Chondrocyte (in vitro differentiated cells): ENCODE measurements around the gene KTN1. TPM values are rescaled to one million over a fixed set of nuclear protein-coding genes. Genes with fewer than 3 reads are reported as not detected.

Source experiments
- DNase-seq: peaks from one replicate; pipeline ENCODE4 v3.0.0; 2021; ENCODE audit warnings: mixed read lengths, low spot score
- H3K27ac Mint-ChIP-seq: one replicate; pipeline ENCODE4 v1.8.0; 2021; ENCODE audit warnings: mild to moderate bottlenecking, moderate library complexity, mixed read lengths; ENCODE audit not compliant: unreplicated experiment
- H3K27me3 Mint-ChIP-seq: 2 replicates; pipeline ENCODE4 v1.8.0; 2021; ENCODE audit warnings: low read depth, mixed read lengths
- H3K36me3 Mint-ChIP-seq: 2 replicates; pipeline ENCODE4 v1.8.0; 2021; ENCODE audit warnings: low read depth, mixed read lengths
- H3K4me1 Mint-ChIP-seq: 2 replicates; pipeline ENCODE4 v1.8.0; 2021; ENCODE audit warnings: low read depth, mild to moderate bottlenecking, mixed read lengths
- H3K4me3 Mint-ChIP-seq: one replicate; pipeline ENCODE4 v1.8.0; 2021; ENCODE audit warnings: mild to moderate bottlenecking, moderate library complexity, mixed read lengths; ENCODE audit not compliant: unreplicated experiment
- H3K9me3 Mint-ChIP-seq: 2 replicates; pipeline ENCODE4 v1.8.0; 2021; ENCODE audit warnings: low read depth, mixed read lengths
- CTCF ChIP-seq: fragments of 200-600 bp; sonication (generic); IDR thresholded peaks from 2 replicates; pipeline ENCODE4 v1.5.0; 2021; ENCODE audit warnings: antibody characterized with exemption, mild to moderate bottlenecking, moderate library complexity
- total RNA-seq: library from RNA; stranded (reverse); gene quantifications from 3 replicates; pipeline ENCODE4 v1.2.1, GENCODE V29; 2021

The KTN1 gene
- total RNA-seq, 1 donor from 2014 or later = 137 TPM

GRCh38 chr14:55717621-55718020 lies 137.6 kb downstream of the KTN1 start:
- TF ChIP-seq CTCF = no peak
- Mint-ChIP-seq H3K4me3 (no peak overlapping the region), H3K27ac (no peak overlapping the region), H3K4me1 (peaks cover 18% of the 10 kb centered on the region), H3K9me3 (peaks cover 2% of the 10 kb centered on the region), H3K36me3 (peaks cover 3% of the 10 kb centered on the region), H3K27me3 (no peaks in the 10 kb centered on the region)
- no peak for DNase-seq

- no peak for TF ChIP-seq CTCF
- DNase-seq = no peak
- Mint-ChIP-seq H3K4me3 (no peak overlapping the region), H3K9me3 (peaks cover 2% of the 10 kb centered on the region), H3K36me3 (peaks cover 3% of the 10 kb centered on the region), H3K27me3 (no peaks in the 10 kb centered on the region), H3K27ac (no peak overlapping the region), H3K4me1 (peaks cover 18% of the 10 kb centered on the region)
Measured at GRCh38 chr14:55718551-55718950, 138.5 kb downstream of the KTN1 start.

GRCh38 chr14:55720796-55721195 lies 140.8 kb downstream of the KTN1 start:
- peaks cover 2% of the 10 kb centered on the region for H3K9me3 Mint-ChIP-seq
- no peak for TF ChIP-seq CTCF
- no peak overlapping the region for H3K27ac Mint-ChIP-seq
- H3K36me3 Mint-ChIP-seq = peaks cover 1% of the 10 kb centered on the region
- no peak for DNase-seq
- peaks cover 14% of the 10 kb centered on the region for H3K4me1 Mint-ChIP-seq
- no peaks in the 10 kb centered on the region for H3K27me3 Mint-ChIP-seq
- H3K4me3 Mint-ChIP-seq = no peak overlapping the region

GRCh38 chr14:55721353-55721752 lies 141.3 kb downstream of the KTN1 start:
- H3K27me3 Mint-ChIP-seq = no peaks in the 10 kb centered on the region
- no peak overlapping the region for H3K4me3 Mint-ChIP-seq
- peak overlapping the region; percentile 63 for H3K27ac Mint-ChIP-seq
- H3K4me1 Mint-ChIP-seq = peaks cover 8% of the 10 kb centered on the region
- peaks cover 2% of the 10 kb centered on the region for H3K9me3 Mint-ChIP-seq
- peaks cover 1% of the 10 kb centered on the region for H3K36me3 Mint-ChIP-seq
- DNase-seq = no peak
- TF ChIP-seq CTCF = no peak

- Mint-ChIP-seq H3K4me3 (no peak overlapping the region), H3K27me3 (no peaks in the 10 kb centered on the region), H3K36me3 (peaks cover 1% of the 10 kb centered on the region), H3K9me3 (peaks cover 2% of the 10 kb centered on the region), H3K27ac (no peak overlapping the region), H3K4me1 (peaks cover 5% of the 10 kb centered on the region)
- DNase-seq = no peak
- TF ChIP-seq CTCF = no peak
Measured at GRCh38 chr14:55722054-55722453, 142.0 kb downstream of the KTN1 start.
